ENCODE data around the gene CNOT8.
"Not testable (repeated sequence)": the region's sequence is repeated elsewhere in the genome, so short reads cannot be mapped to it uniquely, and the experiment has no call there.

Gene CNOT8

GRCh38 chr5:154819546-154819945 is 38.9 kb upstream of the CNOT8 start:
- Histone ChIP-seq H3K4me3 (ENCODE audit: low read depth, low read length) (no peak overlapping the region), H3K36me3 (ENCODE audit: control insufficient read depth, insufficient read depth, low read length) (peaks cover 79% of the 10 kb centered on the region), H3K4me1 (ENCODE audit: control insufficient read depth, insufficient read depth, low read length) (no peaks in the 10 kb centered on the region; the same call in 1 of the 2 replicates), H3K27ac (ENCODE audit: low read depth, low read length) (no peak overlapping the region), H3K9ac (ENCODE audit: low read length) (no peak overlapping the region), H3K27me3 (ENCODE audit: control insufficient read depth, insufficient read depth, low read length) (no peaks in the 10 kb centered on the region), H3K9me3 (ENCODE audit: control insufficient read depth, insufficient read depth, low read depth, low read length) (no peaks in the 10 kb centered on the region)

GRCh38 chr5:154820383-154820782 is 38.0 kb upstream of the CNOT8 start:
- peaks cover 70% of the 10 kb centered on the region for H3K36me3 ChIP-seq (ENCODE audit: control insufficient read depth, insufficient read depth, low read length)
- H3K4me3 ChIP-seq (ENCODE audit: low read depth, low read length) = no peak overlapping the region
- H3K9me3 ChIP-seq (ENCODE audit: control insufficient read depth, insufficient read depth, low read depth, low read length) = no peaks in the 10 kb centered on the region
- H3K4me1 ChIP-seq (ENCODE audit: control insufficient read depth, insufficient read depth, low read length) = no peaks in the 10 kb centered on the region; the same call in 1 of the 2 replicates
- no peak overlapping the region for H3K27ac ChIP-seq (ENCODE audit: low read depth, low read length)
- no peak overlapping the region for H3K9ac ChIP-seq (ENCODE audit: low read length)
- no peaks in the 10 kb centered on the region for H3K27me3 ChIP-seq (ENCODE audit: control insufficient read depth, insufficient read depth, low read length)

GRCh38 chr5:154822896-154823295 is 35.5 kb upstream of the CNOT8 start:
- not testable (repeated sequence) for H3K27me3 ChIP-seq (ENCODE audit: control insufficient read depth, insufficient read depth, low read length); H3K4me1 ChIP-seq (ENCODE audit: control insufficient read depth, insufficient read depth, low read length); H3K4me3 ChIP-seq (ENCODE audit: low read depth, low read length); H3K27ac ChIP-seq (ENCODE audit: low read depth, low read length); H3K9ac ChIP-seq (ENCODE audit: low read length); H3K9me3 ChIP-seq (ENCODE audit: control insufficient read depth, insufficient read depth, low read depth, low read length)
- peaks cover 47% of the 10 kb centered on the region for H3K36me3 ChIP-seq (ENCODE audit: control insufficient read depth, insufficient read depth, low read length)

GRCh38 chr5:154823605-154824004 is 34.8 kb upstream of the CNOT8 start:
- Histone ChIP-seq H3K4me3 (ENCODE audit: low read depth, low read length) (no peak overlapping the region), H3K4me1 (ENCODE audit: control insufficient read depth, insufficient read depth, low read length) (no peaks in the 10 kb centered on the region; the same call in 1 of the 2 replicates), H3K27me3 (ENCODE audit: control insufficient read depth, insufficient read depth, low read length) (no peaks in the 10 kb centered on the region), H3K27ac (ENCODE audit: low read depth, low read length) (no peak overlapping the region), H3K9me3 (ENCODE audit: control insufficient read depth, insufficient read depth, low read depth, low read length) (no peaks in the 10 kb centered on the region), H3K9ac (ENCODE audit: low read length) (no peak overlapping the region), H3K36me3 (ENCODE audit: control insufficient read depth, insufficient read depth, low read length) (peaks cover 40% of the 10 kb centered on the region)

GRCh38 chr5:154824070-154824469 is 34.4 kb upstream of the CNOT8 start:
- Histone ChIP-seq H3K9ac (ENCODE audit: low read length) (no peak overlapping the region), H3K9me3 (ENCODE audit: control insufficient read depth, insufficient read depth, low read depth, low read length) (no peaks in the 10 kb centered on the region), H3K4me3 (ENCODE audit: low read depth, low read length) (no peak overlapping the region), H3K27ac (ENCODE audit: low read depth, low read length) (no peak overlapping the region), H3K4me1 (ENCODE audit: control insufficient read depth, insufficient read depth, low read length) (peaks cover under 1% of the 10 kb centered on the region), H3K27me3 (ENCODE audit: control insufficient read depth, insufficient read depth, low read length) (no peaks in the 10 kb centered on the region), H3K36me3 (ENCODE audit: control insufficient read depth, insufficient read depth, low read length) (peaks cover 38% of the 10 kb centered on the region)

GRCh38 chr5:154829181-154829588 is 29.2 kb upstream of the CNOT8 start:
- H3K4me3 ChIP-seq (ENCODE audit: low read depth, low read length) = no peak overlapping the region
- H3K4me1 ChIP-seq (ENCODE audit: control insufficient read depth, insufficient read depth, low read length) = peaks cover 4% of the 10 kb centered on the region; the same call in 1 of the 2 replicates
- H3K36me3 ChIP-seq (ENCODE audit: control insufficient read depth, insufficient read depth, low read length) = peaks cover 35% of the 10 kb centered on the region
- no peak overlapping the region for H3K9ac ChIP-seq (ENCODE audit: low read length)
- no peaks in the 10 kb centered on the region for H3K9me3 ChIP-seq (ENCODE audit: control insufficient read depth, insufficient read depth, low read depth, low read length)
- H3K27me3 ChIP-seq (ENCODE audit: control insufficient read depth, insufficient read depth, low read length) = no peaks in the 10 kb centered on the region
- no peak overlapping the region for H3K27ac ChIP-seq (ENCODE audit: low read depth, low read length)

- Histone ChIP-seq H3K9ac (ENCODE audit: low read length) (no peak overlapping the region), H3K4me3 (ENCODE audit: low read depth, low read length) (no peak overlapping the region), H3K36me3 (ENCODE audit: control insufficient read depth, insufficient read depth, low read length) (peaks cover 32% of the 10 kb centered on the region), H3K27me3 (ENCODE audit: control insufficient read depth, insufficient read depth, low read length) (no peaks in the 10 kb centered on the region), H3K4me1 (ENCODE audit: control insufficient read depth, insufficient read depth, low read length) (peaks cover 4% of the 10 kb centered on the region; the same call in 1 of the 2 replicates), H3K27ac (ENCODE audit: low read depth, low read length) (no peak overlapping the region), H3K9me3 (ENCODE audit: control insufficient read depth, insufficient read depth, low read depth, low read length) (no peaks in the 10 kb centered on the region)
These were observed 28.7 kb upstream of the CNOT8 start for GRCh38 chr5:154829589-154830218.

- H3K9ac ChIP-seq (ENCODE audit: low read length) = no peak overlapping the region
- peaks cover 32% of the 10 kb centered on the region for H3K36me3 ChIP-seq (ENCODE audit: control insufficient read depth, insufficient read depth, low read length)
- H3K4me1 ChIP-seq (ENCODE audit: control insufficient read depth, insufficient read depth, low read length) = peaks cover 4% of the 10 kb centered on the region; the same call in 1 of the 2 replicates
- no peaks in the 10 kb centered on the region for H3K27me3 ChIP-seq (ENCODE audit: control insufficient read depth, insufficient read depth, low read length)
- H3K9me3 ChIP-seq (ENCODE audit: control insufficient read depth, insufficient read depth, low read depth, low read length) = no peaks in the 10 kb centered on the region
- H3K4me3 ChIP-seq (ENCODE audit: low read depth, low read length) = no peak overlapping the region
- H3K27ac ChIP-seq (ENCODE audit: low read depth, low read length) = no peak overlapping the region
These were observed 28.2 kb upstream of the CNOT8 start for GRCh38 chr5:154830219-154830595.

GRCh38 chr5:154830596-154830995 is 27.8 kb upstream of the CNOT8 start:
- peaks cover 32% of the 10 kb centered on the region for H3K36me3 ChIP-seq (ENCODE audit: control insufficient read depth, insufficient read depth, low read length)
- H3K4me1 ChIP-seq (ENCODE audit: control insufficient read depth, insufficient read depth, low read length) = peaks cover 4% of the 10 kb centered on the region; the same call in 1 of the 2 replicates
- no peak overlapping the region for H3K27ac ChIP-seq (ENCODE audit: low read depth, low read length)

GRCh38 chr5:154831451-154831850 is 27.0 kb upstream of the CNOT8 start:
- Histone ChIP-seq H3K9me3 (ENCODE audit: control insufficient read depth, insufficient read depth, low read depth, low read length) (no peaks in the 10 kb centered on the region), H3K27me3 (ENCODE audit: control insufficient read depth, insufficient read depth, low read length) (no peaks in the 10 kb centered on the region), H3K4me3 (ENCODE audit: low read depth, low read length) (no peak overlapping the region), H3K36me3 (ENCODE audit: control insufficient read depth, insufficient read depth, low read length) (peaks cover 29% of the 10 kb centered on the region), H3K9ac (ENCODE audit: low read length) (no peak overlapping the region), H3K27ac (ENCODE audit: low read depth, low read length) (no peak overlapping the region), H3K4me1 (ENCODE audit: control insufficient read depth, insufficient read depth, low read length) (peaks cover 4% of the 10 kb centered on the region; the same call in 1 of the 2 replicates)

More at GRCh38 chr5:154830596-154830995, 27.8 kb upstream of the CNOT8 start:
- H3K9ac ChIP-seq (ENCODE audit: low read length) = no peak overlapping the region
- H3K27me3 ChIP-seq (ENCODE audit: control insufficient read depth, insufficient read depth, low read length) = no peaks in the 10 kb centered on the region
- no peak overlapping the region for H3K4me3 ChIP-seq (ENCODE audit: low read depth, low read length)
- no peaks in the 10 kb centered on the region for H3K9me3 ChIP-seq (ENCODE audit: control insufficient read depth, insufficient read depth, low read depth, low read length)

GRCh38 chr5:154832804-154833203 is 25.6 kb upstream of the CNOT8 start:
- H3K36me3 ChIP-seq (ENCODE audit: control insufficient read depth, insufficient read depth, low read length) = peaks cover 31% of the 10 kb centered on the region
- H3K9me3 ChIP-seq (ENCODE audit: control insufficient read depth, insufficient read depth, low read depth, low read length); H3K27ac ChIP-seq (ENCODE audit: low read depth, low read length); H3K4me1 ChIP-seq (ENCODE audit: control insufficient read depth, insufficient read depth, low read length); H3K27me3 ChIP-seq (ENCODE audit: control insufficient read depth, insufficient read depth, low read length); H3K9ac ChIP-seq (ENCODE audit: low read length); H3K4me3 ChIP-seq (ENCODE audit: low read depth, low read length): not testable (repeated sequence)

All from HUES6 (cell line).